Activated B cell treated with CpG ODN at 0.5 μM for 24 hours (primary cell): ENCODE data around the gene MYCBPAP. TPM values are rescaled to one million over a fixed set of nuclear protein-coding genes. Genes with fewer than 3 reads are reported as not detected.

Experiments used
- ATAC-seq: fragments of 200-7000 bp; cut with Tn5 transposase; one replicate; pipeline ENCODE4 v1.10.0; 2021; ENCODE audit warnings: low read depth, mild to moderate bottlenecking, moderate library complexity
- CTCF ChIA-PET: fragments of 350-600 bp; sonication (Branson Sonifier 250); formaldehyde crosslinking; loops from one replicate; lab custom pipeline; 2021; ENCODE audit warnings: antibody characterized with exemption; lab: Charles Lee
- POLR2A ChIA-PET: fragments of 350-600 bp; sonication (Branson Sonifier 250); formaldehyde crosslinking; loops from one replicate; lab custom pipeline; 2021; ENCODE audit warnings: antibody characterized with exemption; lab: Charles Lee
- DNase-seq: peaks from one replicate; pipeline ENCODE4 v3.0.0; 2022
- H3K27ac Mint-ChIP-seq: one replicate; pipeline ENCODE4 v1.8.0; 2020; ENCODE audit warnings: mixed read lengths
- H3K27me3 Mint-ChIP-seq: one replicate; pipeline ENCODE4 v1.8.0; 2021; ENCODE audit warnings: mixed read lengths
- H3K36me3 Mint-ChIP-seq: one replicate; pipeline ENCODE4 v1.8.0; 2021; ENCODE audit warnings: low read depth, mixed read lengths
- H3K4me1 Mint-ChIP-seq: one replicate; pipeline ENCODE4 v1.8.0; 2021; ENCODE audit warnings: mixed read lengths
- H3K4me3 Mint-ChIP-seq: one replicate; pipeline ENCODE4 v1.8.0; 2020; ENCODE audit warnings: mild to moderate bottlenecking, mixed read lengths
- H3K9me3 Mint-ChIP-seq: one replicate; pipeline ENCODE4 v1.8.0; 2020; ENCODE audit warnings: mixed read lengths
- CTCF ChIP-seq: fragments of 200-600 bp; IDR thresholded peaks from one replicate; pipeline ENCODE4 v1.8.0; 2022; ENCODE audit warnings: antibody characterized with exemption, mild to moderate bottlenecking
- intact Hi-C: fragments of 100-400 bp; cut with micrococcal nuclease; formaldehyde crosslinking; loops from one replicate; pipeline ENCODE4 v1.15.1; 2024
- total RNA-seq: library from RNA; stranded (reverse); gene quantifications from 2 replicates; pipeline ENCODE4 v1.2.3, GENCODE V29; 2022

Gene MYCBPAP
- total RNA-seq, 1 donor from 2014 or later = 2.3 TPM

DNA sequence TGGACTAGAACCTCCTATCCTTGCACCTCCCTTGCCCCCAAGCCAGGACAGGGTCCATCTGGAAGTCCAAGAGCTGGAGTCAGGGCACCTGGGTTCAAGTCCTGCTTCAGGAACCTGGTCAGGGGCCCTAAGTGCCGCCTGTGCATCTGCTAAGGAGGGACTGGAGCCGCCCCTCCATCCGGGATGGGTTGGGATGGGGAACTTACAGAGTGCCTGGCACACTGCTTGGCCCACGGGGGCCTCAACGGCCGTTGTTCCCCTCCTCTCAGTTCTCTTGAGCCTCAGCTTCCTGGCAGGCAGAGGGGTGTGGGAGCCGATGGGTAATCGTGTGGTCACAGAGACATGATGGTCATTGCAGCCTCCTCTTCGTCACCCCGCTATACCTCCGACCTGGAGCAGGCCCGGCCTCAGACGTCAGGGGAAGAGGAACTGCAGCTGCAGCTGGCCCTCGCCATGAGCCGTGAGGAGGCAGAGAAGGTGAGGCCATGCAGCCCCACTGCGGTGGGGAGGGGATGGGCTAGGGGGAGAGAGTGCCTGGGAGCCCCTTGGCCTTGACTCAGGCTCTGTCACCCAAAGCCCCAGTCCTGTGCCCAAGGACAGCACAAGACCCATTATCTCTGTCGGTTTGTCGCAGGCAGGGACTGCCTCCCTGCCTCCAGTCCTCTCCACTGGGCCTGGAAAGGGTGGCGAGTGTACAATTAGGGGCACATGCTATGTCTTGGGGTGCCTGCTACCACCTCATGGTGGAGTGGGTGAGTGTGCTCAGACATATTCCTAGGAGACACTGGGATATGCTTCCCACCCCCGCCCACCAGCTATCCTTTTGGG lies 29.7 kb downstream of the MYCBPAP start:
- no peak for DNase-seq
- ChIA-PET POLR2A (interaction anchor here (0.5 kb wide), 1 partner anchor 179 kb away, joined by 3 read pairs; no protein-coding TSS in a partner anchor), CTCF (no interaction called here)
- ATAC-seq = no peak
- Mint-ChIP-seq H3K36me3 (no peaks in the 10 kb centered on the region), H3K4me3 (no peak overlapping the region), H3K27ac (no peak overlapping the region), H3K27me3 (peaks cover 28% of the 10 kb centered on the region), H3K9me3 (no peaks in the 10 kb centered on the region), H3K4me1 (peaks cover 18% of the 10 kb centered on the region)
- intact Hi-C loops = no loop called here
- TF ChIP-seq CTCF = no peak

GRCh38 chr17:50538549-50539410 lies 30.5 kb downstream of the MYCBPAP start:
- Mint-ChIP-seq H3K9me3 (no peaks in the 10 kb centered on the region), H3K4me3 (no peak overlapping the region), H3K36me3 (no peaks in the 10 kb centered on the region), H3K27me3 (peaks cover 23% of the 10 kb centered on the region), H3K4me1 (peaks cover 11% of the 10 kb centered on the region), H3K27ac (no peak overlapping the region)
- intact Hi-C loops = no loop called here
- ChIA-PET POLR2A (interaction anchor here (0.5 kb wide), 1 partner anchor 178 kb away, joined by 3 read pairs; no protein-coding TSS in a partner anchor), CTCF (no interaction called here)
- no peak for TF ChIP-seq CTCF
- ATAC-seq (no peak), DNase-seq (no peak)

- Mint-ChIP-seq H3K4me1 (peaks cover 8% of the 10 kb centered on the region), H3K27ac (no peak overlapping the region), H3K4me3 (no peak overlapping the region), H3K36me3 (no peaks in the 10 kb centered on the region), H3K27me3 (peaks cover 18% of the 10 kb centered on the region), H3K9me3 (no peaks in the 10 kb centered on the region)
- ATAC-seq (no peak), DNase-seq (no peak)
- intact Hi-C loops = loop anchor here (10.0 kb wide), 1 partner anchor 515 kb away; no protein-coding TSS in a partner anchor
- ChIA-PET POLR2A (no interaction called here), CTCF (no interaction called here)
- TF ChIP-seq CTCF = no peak
These were observed 31.7 kb downstream of the MYCBPAP start for GRCh38 chr17:50539762-50540559.

DNA sequence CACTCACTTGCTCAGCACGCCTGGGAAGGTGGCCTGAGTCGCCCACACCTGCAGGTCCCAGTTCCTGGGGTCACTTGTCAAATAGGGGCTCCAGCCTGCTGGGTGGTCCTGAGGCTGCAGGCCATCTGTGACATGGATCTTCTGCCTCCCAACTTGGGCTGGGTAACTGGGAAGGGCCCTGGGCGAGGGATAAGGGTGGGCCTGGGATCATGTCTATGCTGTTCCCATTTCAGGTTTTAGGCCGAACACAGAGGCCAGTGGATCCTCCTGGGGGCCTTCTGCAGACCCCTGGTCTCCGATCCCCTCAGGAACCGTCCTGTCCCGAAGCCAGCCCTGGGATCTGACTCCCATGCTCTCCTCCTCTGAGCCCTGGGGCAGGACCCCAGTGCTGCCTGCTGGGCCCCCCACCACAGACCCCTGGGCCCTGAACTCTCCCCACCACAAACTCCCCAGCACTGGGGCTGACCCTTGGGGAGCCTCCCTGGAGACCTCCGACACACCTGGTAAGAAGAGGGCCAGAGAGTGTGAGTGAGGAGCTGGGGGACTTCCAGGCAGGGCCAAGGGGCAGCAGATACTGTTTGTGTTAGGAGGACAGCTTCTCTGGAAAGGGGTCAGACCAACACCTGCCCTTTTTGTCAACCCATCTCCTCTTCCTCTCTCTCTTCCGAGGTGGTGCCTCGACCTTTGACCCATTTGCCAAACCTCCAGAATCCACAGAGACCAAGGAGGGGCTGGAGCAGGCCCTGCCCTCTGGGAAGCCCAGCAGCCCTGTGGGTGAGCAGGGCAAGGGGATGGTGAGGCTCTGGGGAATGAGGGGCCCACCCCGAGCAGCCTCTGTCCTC lies 32.5 kb downstream of the MYCBPAP start:
- Mint-ChIP-seq H3K36me3 (no peaks in the 10 kb centered on the region), H3K4me3 (no peak overlapping the region), H3K27ac (no peak overlapping the region), H3K9me3 (no peaks in the 10 kb centered on the region), H3K4me1 (peaks cover 8% of the 10 kb centered on the region), H3K27me3 (peaks cover 11% of the 10 kb centered on the region)
- POLR2A ChIA-PET = interaction anchor here (0.5 to 2.3 kb wide), 4 partner anchors 79 to 325 kb away, joined by 3 to 11 read pairs (median 6); partner anchors contain the start of genes LRRC59 and TOB1
- ATAC-seq (no peak), DNase-seq (no peak)
- intact Hi-C loops = loop anchor here (1.0 to 10.0 kb wide), 2 partner anchors 58 to 514 kb away; no protein-coding TSS in a partner anchor
- no peak for TF ChIP-seq CTCF
- CTCF ChIA-PET = interaction anchor here (1.3 kb wide), 1 partner anchor 14 kb away, joined by 3 read pairs; no protein-coding TSS in a partner anchor
